K562 (cell line): Measurements from ENCODE around the gene METRN. TPM values are rescaled to one million over a fixed set of nuclear protein-coding genes. Genes with fewer than 3 reads are reported as not detected.

ENCODE experiments used
- FIP1L1 ChIP-seq: fragments of 200-400 bp; formaldehyde crosslinking; IDR thresholded peaks from 2 replicates; pipeline ENCODE4 v1.6.1; 2018; ENCODE audit warnings: mild to moderate bottlenecking, low read depth, low read length; ENCODE audit not compliant: poor library complexity, severe bottlenecking
- HDAC1 ChIP-seq, 2 experiments: fragments of 450-650 bp; IDR thresholded peaks; 2 replicates each; pipeline ENCODE4 v1.6.1; 2016 to 2017; ENCODE audit warnings: inconsistent platforms in 1 of 2, mild to moderate bottlenecking in 1 of 2, moderate library complexity in 1 of 2
- KDM1A ChIP-seq, 2 experiments: fragments of 450-650 bp; IDR thresholded peaks; 2 replicates each; pipeline ENCODE4 v1.6.1; 2016; ENCODE audit warnings: mild to moderate bottlenecking in 2 of 2
- POLR2G ChIP-seq: fragments of 200-400 bp; formaldehyde crosslinking; IDR thresholded peaks from 2 replicates; pipeline ENCODE4 v1.6.1; 2017; ENCODE audit warnings: low read depth, mild to moderate bottlenecking, antibody characterized with exemption, low read length, moderate library complexity
- RAD21 ChIP-seq, 2 experiments: fragments of 250-450 bp in 1 of 2; fragments of 450-650 bp in 1 of 2; sonication (Bioruptor Pico) in 1 of 2; formaldehyde crosslinking in 1 of 2; IDR thresholded peaks in 1 of 2; conservative IDR thresholded peaks in 1 of 2; 2 replicates each; pipeline versions ENCODE4 v1.4.0 to v1.8.0; 2020 to 2022; ENCODE audit warnings: mild to moderate bottlenecking in 2 of 2, moderate library complexity in 1 of 2
- SMC3 ChIP-seq: conservative IDR thresholded peaks from 2 replicates; pipeline ENCODE4 v1.6.1; 2011; ENCODE audit warnings: low read depth, low read length, improper control_type of control experiment; ENCODE audit not compliant: insufficient read depth
- SNRNP70 ChIP-seq: fragments of 200-400 bp; formaldehyde crosslinking; optimal IDR thresholded peaks from 2 replicates; pipeline ENCODE3; 2017; ENCODE audit warnings: low read depth, low read length
- STAT5B ChIP-seq: fragments of 250-450 bp; sonication (Bioruptor Pico); IDR thresholded peaks from 2 replicates; pipeline ENCODE4 v1.8.0; 2021; ENCODE audit warnings: mild to moderate bottlenecking, inconsistent platforms
- ZFP36 ChIP-seq: fragments of 150-350 bp; IDR thresholded peaks from 2 replicates; pipeline ENCODE4 v1.6.1; 2018; ENCODE audit warnings: low read length, low read depth; ENCODE audit not compliant: partially characterized antibody
- ZNF263 ChIP-seq: sonication (generic); formaldehyde crosslinking; IDR thresholded peaks from 2 replicates; pipeline ENCODE4 v1.8.0; 2022; ENCODE audit warnings: mild to moderate bottlenecking, missing genetic modification reagents, borderline replicate concordance
- polyA plus RNA-seq, 8 experiments: library from polyadenylated mRNA; depleted of rRNA in 4 of 8; stranded (reverse) in 5 of 8; unstranded in 3 of 8; fragments of >200 nt; fragmentation: Nextera tagmentation in 2 of 8; fragmentation: Illumina TruSeq in 1 of 8; extraction: Ambion mirVana in 2 of 8; extraction: Trizol in 1 of 8; gene quantifications; 2 replicates each; pipeline versions ENCODE4 v1.2.1 to v1.2.3, GENCODE V29; 2011 to 2014; ENCODE audit warnings: inconsistent platforms in 1 of 8, missing spikeins in 1 of 8
- total RNA-seq, 7 experiments: library from RNA; depleted of rRNA in 6 of 7; stranded (reverse); fragments of >200 nt in 6 of 7; fragmentation: Illumina TruSeq in 2 of 7; extraction: Trizol in 2 of 7; gene quantifications; 2 replicates each; pipeline versions ENCODE4 v1.2.1 to v1.2.3, GENCODE V29; 2011 to 2021; ENCODE audit warnings: low replicate concordance in 1 of 7
- TF ChIP-seq, protein P1 (sequence below): fragments of 450-650 bp; IDR thresholded peaks from 2 replicates; pipeline ENCODE4 v1.6.1; 2016; ENCODE audit warnings: antibody characterized with exemption
- TF ChIP-seq, protein P2 (sequence below), 2 experiments: fragments of 450-650 bp; formaldehyde crosslinking in 1 of 2; IDR thresholded peaks; 2 replicates each; pipeline versions ENCODE4 v1.4.0 to v1.6.1; 2014 to 2020; ENCODE audit warnings: mild to moderate bottlenecking in 2 of 2, borderline replicate concordance in 1 of 2, low read depth in 1 of 2

METRN gene
- total and polyA plus RNA-seq, 9 of the 15 experiments (the other 6 are each of a cell fraction or from before 2014, with no cell fraction given) = 0.20 to 89.8 (median 15.4) TPM

DNA sequence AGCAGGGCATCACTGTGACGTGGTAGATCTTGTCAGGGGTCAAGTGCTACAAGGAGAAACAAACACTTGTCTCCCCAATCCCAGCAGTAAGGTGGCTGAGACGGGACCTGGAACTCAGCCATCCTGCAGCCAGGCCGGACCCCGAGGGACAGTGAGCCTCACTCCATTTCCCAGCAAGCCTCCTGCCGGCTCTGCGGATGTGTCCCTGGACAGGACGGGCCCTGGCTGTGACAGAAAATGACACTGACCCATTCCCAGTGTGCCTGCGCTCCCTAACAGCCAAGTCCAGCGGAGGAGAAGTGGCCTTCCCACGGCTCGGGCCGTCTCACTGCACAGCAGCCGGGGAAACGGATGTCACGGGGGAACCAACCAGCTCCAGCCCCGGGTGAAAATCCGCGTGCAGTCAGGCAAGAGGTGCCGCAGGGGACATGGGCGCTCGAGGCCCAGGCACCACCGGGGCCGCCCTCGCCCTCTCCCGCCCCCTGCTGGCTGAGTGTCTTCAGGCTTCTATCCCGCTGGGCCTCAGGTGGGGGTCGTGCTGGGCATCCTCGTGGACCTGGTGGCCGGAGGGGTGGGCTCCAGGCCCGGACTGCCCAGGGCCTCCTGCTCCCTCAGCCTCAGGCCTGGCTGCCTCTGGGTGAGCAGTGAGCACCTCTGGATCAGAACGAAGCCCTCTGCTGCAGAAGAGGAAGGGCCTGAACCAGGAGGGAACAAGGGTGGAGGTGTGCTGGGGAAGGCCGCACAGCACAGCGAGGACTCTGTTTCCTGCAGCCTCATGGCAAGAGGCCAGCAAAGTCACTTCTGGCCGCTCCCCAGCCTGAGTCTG lies 18.7 kb downstream of the METRN start (continued):
- TF ChIP-seq, protein P1, sequence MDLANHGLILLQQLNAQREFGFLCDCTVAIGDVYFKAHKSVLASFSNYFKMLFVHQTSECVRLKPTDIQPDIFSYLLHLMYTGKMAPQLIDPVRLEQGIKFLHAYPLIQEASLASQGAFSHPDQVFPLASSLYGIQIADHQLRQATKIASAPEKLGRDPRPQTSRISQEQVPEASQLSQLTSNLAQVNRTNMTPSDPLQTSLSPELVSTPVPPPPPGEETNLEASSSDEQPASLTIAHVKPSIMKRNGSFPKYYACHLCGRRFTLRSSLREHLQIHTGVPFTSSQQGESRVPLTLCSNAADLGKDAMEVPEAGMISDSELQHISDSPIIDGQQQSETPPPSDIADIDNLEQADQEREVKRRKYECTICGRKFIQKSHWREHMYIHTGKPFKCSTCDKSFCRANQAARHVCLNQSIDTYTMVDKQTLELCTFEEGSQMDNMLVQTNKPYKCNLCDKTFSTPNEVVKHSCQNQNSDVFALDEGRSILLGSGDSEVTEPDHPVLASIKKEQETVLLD = 0 out of 2 replicates have a peak, but pooled peaks have one; percentile 34
- 0 out of 2 replicates have a peak, but pooled peaks have one; percentile 16 for TF ChIP-seq SMC3
- TF ChIP-seq STAT5B (CRISPR knock-in tag) = no peak
- peak in 1 of 2 experiments; percentile 43; a peak in 2 of 4 replicates for TF ChIP-seq RAD21 (CRISPR knock-in tag; conservative IDR thresholded peaks at IDR 0.05 in 1 of 2, IDR thresholded peaks at IDR 0.05 in 1 of 2)
- peak; percentile 48; the same call in 1 of the 2 replicates for TF ChIP-seq POLR2G
- TF ChIP-seq SNRNP70 = no peak
- TF ChIP-seq FIP1L1 = peak; percentile 73
- TF ChIP-seq KDM1A (IDR thresholded peaks at IDR 0.05) = no peak
- TF ChIP-seq, protein P2, sequence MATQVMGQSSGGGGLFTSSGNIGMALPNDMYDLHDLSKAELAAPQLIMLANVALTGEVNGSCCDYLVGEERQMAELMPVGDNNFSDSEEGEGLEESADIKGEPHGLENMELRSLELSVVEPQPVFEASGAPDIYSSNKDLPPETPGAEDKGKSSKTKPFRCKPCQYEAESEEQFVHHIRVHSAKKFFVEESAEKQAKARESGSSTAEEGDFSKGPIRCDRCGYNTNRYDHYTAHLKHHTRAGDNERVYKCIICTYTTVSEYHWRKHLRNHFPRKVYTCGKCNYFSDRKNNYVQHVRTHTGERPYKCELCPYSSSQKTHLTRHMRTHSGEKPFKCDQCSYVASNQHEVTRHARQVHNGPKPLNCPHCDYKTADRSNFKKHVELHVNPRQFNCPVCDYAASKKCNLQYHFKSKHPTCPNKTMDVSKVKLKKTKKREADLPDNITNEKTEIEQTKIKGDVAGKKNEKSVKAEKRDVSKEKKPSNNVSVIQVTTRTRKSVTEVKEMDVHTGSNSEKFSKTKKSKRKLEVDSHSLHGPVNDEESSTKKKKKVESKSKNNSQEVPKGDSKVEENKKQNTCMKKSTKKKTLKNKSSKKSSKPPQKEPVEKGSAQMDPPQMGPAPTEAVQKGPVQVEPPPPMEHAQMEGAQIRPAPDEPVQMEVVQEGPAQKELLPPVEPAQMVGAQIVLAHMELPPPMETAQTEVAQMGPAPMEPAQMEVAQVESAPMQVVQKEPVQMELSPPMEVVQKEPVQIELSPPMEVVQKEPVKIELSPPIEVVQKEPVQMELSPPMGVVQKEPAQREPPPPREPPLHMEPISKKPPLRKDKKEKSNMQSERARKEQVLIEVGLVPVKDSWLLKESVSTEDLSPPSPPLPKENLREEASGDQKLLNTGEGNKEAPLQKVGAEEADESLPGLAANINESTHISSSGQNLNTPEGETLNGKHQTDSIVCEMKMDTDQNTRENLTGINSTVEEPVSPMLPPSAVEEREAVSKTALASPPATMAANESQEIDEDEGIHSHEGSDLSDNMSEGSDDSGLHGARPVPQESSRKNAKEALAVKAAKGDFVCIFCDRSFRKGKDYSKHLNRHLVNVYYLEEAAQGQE (IDR thresholded peaks at IDR 0.05; ENCODE audit: borderline replicate concordance) = peak; percentile 29; the same call in 1 of the 2 replicates
- TF ChIP-seq, protein P2 (CRISPR knock-in tag; IDR thresholded peaks at IDR 0.05; ENCODE audit: low read depth) = no peak
- no peak for TF ChIP-seq ZFP36
- TF ChIP-seq HDAC1 (IDR thresholded peaks at IDR 0.05) = 0 out of 4 replicates have a peak, but pooled peaks of 1 of the 2 experiments have one; percentile 17
- TF ChIP-seq ZNF263 = 0 out of 2 replicates have a peak, but pooled peaks have one; percentile 6
